GM19240 (cell line): Measurements from ENCODE around the gene SNRNP70.
A peak's percentile ranks its signal among the peaks of the same experiment; 100 is the strongest.

Experiments used
- DNase-seq: peaks from one replicate; pipeline ENCODE4 v3.0.0; 2011; ENCODE audit warnings: low spot score; ENCODE audit not compliant: insufficient read length

The SNRNP70 gene

DNA sequence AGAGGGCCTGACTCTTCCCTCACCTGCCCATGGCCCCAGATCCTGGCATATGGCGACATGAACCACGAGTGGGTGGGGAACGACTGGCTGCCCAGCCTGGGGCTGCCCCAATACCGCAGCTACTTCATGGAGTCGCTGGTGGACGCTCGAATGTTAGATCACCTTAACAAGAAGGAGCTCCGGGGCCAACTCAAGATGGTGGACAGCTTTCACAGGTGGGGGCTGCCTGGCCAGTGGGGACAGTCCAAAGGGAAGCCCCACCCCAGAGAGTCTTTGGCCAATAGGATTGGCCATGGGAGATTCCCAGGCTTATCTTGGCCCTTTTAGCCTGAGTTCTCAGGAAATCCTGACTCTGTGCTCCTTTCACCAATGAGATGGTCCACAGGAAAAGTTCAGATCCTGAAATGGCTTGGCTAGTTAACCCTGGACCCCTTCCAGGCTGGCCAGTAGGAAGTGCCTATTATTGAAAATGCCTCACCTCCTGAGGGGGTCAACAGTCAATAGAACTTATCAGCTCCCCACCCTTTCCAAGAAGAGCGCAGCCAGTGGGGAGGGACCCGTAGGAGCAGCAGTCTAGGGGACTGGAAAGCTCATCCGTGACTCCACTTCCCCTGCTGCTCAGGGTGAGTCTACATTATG lies 62.9 kb downstream of the SNRNP70 start:
- DNase-seq = no peak

DNA sequence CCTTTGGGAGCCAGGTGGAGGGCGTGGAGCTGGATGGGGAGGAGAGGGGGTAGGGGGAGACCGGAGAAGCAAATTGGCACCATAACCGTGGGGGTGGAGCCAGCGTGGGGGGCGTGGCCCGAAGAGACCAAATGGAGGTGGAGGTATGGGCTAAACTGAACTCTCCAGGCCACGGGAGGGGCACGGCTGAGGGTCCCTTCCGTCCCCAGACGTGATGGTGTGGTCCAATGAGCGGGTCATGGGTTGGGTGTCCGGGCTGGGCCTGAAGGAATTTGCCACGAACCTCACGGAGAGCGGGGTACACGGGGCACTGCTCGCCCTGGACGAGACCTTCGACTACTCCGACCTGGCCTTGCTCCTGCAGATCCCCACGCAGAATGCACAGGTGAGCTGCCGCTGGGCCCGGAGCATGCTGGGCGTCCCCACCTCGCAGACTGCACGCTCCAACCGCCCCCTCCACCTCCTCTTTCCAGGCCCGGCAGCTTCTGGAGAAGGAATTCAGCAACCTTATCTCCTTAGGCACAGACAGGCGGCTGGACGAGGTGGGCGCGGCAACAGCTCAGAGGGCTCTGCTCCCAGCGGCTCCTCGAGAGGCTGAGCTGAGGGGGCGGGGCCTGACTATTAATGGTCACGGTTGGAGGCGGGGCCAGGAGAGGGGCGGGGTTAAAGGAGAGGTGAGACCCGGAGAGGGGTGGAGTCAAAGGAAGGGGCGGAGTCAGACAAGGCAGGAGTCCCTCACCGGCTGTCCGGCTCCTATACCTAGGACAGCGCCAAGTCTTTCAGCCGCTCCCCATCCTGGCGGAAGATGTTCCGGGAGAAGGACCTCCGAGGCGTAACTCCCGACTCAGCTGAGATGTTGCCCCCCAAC lies 63.8 kb downstream of the SNRNP70 start:
- peak; percentile 51 for DNase-seq

DNA sequence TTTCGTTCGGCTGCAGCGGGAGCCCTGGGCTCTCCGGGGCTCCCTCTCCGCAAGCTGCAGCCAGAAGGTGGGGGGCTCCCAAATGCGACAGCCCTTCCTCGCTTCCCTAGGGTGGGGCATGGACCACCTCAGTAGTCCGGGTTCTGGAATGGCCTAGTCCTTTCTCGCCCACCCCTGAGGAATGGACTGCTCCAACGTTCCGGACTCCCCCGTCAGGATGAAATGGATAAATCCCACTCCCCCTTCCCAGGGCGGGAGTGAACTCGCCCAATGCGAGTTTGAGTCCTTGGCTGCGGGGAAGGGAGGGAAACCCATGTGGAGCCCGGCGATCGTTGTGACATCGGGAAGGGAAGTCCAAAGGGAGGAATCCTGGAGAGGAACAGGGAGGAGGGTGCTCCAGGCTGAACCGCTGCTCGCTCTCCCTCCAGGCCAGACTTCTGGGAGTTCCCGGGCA lies 64.4 kb downstream of the SNRNP70 start:
- no peak for DNase-seq

DNA sequence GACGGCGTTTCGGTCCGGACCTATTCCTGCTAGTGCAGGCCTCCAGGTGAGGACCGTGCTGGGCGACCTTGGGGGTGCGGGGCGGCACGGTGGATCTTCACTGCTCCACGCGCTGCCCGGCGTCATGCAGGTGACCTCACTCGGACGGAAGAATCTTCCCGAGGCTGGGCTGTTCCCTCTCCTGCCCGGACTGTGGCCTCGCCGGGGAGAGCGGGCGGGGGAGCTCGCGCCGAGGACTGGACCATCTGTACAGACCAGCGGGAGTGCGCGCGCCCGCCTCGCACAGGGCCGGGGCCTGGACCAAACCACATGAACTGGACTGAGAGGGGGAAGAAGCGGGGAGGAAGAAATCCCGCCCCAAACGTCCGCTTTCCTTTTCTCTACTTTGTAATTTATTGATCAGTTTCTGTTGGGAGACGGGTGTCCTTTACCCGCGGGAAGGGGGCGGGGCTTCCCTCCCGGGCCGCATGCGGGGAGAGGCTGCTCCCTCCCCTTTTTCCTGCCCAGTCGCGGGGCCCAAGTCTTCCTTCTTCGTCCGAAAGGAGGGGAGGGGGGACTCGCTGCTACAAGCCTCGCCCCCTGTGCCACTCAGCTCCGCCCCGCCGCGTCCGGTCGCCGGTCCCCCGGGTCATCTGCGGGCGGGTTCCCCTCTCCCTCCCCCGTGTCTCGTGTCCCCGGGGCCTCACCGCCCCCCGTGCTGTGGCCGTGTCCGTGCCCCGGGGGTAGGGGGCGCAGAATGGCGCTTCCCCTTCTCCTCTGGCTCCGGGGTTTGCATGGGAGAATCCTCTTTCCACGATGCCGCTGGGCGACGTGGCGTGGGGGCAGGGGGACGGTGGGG lies 65.1 kb downstream of the SNRNP70 start:
- DNase-seq = peak; percentile 51

DNA sequence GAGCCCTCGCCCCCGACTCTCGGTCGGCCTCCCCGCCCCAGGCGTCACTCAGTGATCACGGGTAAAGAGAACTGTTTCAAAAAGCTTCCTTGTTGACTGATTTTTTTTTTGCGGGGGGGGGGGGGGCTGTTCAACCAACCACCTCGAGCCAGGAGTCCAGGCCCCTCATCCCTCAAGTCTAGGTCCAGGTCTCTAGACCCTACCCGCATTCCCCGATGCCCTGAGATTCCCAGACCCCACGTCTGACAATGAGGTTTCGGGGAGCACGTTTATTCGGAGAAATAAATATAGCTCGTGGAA lies 65.6 kb downstream of the SNRNP70 start:
- no peak for DNase-seq

DNA sequence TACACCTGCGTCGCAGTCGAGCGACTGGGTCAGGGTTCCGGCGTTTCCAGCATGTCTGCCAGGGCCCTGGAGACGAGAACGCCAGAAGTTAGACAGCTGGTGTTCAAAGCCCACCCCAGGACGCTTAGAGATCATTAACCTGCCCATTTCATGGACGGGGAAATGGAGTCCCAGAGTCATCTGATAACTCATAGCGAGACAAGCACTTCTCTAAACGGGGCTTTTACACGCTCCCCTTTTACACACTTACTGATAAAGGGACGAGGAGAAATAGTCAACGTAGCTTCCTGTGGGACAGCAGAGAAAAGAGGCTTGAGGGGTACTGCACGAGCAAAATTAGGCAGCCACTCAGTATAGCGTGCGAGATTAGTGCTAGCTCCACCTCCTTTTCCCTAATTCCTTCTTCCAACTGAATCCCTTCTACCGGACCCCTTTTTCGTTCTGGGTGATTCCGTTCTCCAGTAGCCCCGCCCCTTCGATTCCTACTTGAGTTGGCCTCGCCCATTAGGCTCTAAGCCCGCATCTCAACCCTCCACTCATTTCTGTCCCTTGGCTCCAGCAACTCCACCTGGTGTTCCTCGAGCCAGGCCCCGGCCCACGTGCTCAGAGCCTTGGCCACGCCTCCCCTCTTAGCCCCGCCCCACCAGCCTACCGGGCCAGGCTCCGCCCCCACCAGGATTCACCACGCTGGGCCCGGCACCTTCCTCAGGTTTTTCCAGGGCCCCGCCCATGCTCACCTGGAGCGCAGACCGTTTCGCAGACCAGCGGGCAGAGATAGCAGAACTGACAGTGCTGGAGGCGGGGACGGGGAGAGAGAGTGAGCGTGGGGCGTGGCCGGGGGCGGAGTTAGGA lies 66.2 kb downstream of the SNRNP70 start:
- DNase-seq = no peak

DNA sequence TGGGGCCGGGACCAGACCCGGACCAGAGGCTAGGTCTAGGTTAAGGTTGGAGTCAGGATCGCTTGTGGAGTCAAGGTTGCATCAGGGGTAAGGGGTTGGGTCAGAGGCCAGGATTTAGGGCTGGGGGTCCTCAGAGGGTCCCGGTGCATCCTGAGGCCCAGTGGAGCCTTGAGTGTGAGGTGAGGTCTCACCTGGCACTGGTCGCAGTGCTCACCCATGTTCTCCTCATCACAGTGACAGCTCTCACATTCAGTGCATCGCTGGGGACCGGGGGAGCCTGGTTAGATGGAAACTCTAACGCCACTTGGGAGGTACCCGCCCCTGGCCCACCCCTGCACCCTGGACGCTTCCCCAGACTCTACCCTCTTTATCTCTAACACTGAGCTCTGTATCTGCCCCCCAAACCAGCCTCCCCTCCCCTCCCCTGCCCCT lies 66.9 kb downstream of the SNRNP70 start:
- no peak for DNase-seq

DNA sequence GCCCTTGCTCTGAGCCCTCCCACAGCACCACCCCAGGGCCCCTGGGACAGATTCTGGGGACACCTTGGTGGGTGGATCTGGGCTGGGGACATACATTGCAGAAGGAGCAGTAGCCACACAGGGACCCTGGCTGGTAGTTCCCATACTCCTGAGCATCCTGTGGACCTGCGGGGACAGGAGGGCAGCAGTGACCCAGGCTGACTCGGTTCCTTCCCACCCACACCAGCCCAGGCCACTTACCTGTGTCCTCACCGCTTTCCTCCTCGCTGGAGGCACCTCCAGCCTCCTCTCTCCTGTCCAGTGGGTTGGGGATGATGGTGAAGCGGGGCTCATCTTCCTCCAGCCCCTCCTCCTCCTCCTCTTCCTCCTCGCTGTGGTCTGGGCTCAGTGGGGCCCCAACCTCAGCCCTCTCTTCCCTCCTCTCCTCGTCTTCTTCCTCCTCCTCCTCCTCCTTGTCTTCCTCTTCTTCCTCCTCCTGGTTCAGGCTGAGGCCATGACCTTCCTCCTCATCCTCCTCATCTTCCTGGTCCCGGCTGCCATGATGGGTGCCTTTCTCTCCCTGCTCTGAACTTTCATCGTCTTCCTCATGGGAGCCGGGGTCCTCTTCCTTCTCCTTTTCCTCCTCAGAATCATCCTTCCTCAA lies 68.0 kb downstream of the SNRNP70 start:
- no peak for DNase-seq

DNA sequence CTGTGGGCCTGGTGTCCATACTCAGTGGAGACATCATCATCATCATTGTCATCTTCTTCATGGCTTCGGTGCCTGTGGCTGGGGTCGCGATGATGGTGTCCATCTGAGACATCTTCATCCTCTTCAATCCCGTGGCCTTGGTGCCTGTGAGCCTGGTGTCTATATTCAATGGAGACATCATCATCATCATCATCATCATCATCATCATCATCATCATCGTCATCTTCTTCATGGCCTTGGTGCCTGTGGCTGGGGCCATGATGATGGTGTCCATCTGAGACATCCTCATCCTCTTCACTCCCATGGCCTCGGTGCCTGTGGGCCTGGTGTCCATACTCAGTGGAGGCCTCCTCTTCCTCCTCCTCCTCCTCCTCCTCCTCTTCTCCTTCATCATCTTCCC lies 69.0 kb downstream of the SNRNP70 start:
- DNase-seq = no peak

DNA sequence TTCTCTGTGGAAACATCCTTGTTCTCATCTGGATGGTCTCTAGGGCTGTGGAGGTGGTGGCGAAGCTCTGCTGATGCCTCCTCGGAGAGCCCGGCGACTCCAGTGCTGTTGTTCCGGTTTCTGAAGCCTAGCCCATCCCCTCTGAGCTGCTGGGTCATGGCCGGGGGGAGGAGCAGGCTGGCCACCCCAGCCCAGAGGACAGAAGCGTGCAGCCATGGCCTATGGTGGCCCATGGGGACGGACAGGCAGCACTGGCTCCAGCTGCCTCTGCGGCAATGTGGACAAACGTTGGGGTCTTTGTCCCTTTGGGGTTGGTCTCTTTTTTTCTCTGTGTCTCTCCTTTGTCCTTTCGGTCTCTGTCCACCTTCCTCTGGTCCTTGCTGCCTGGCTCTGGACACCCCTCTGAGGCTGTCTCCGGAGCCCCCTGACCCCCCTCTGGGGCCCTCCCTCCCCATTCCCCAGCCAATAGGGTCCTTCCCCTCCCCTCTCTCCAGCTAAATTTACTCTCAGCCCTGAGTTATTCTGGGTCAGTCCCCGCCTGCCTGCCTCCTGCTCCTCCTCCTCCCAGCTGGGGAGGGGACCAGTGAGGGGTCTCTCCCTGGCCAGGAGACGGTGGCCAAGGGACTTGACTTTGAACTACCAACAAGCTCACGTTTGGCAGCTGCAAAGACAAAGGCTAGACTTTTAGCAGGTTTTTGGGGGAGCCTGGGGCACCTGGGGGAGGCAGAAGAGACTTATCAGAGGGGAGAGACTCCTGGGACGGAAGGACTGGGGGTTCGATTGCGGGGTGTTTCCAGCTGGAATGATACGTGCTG lies 70.0 kb downstream of the SNRNP70 start, which contains the start of gene HRC:
Gene HRC, minus strand, starts transcription at position 392 of the 815 bp plus-strand sequence. Its CDS starts 159 bp downstream, at position 233.
- no peak for DNase-seq

DNA sequence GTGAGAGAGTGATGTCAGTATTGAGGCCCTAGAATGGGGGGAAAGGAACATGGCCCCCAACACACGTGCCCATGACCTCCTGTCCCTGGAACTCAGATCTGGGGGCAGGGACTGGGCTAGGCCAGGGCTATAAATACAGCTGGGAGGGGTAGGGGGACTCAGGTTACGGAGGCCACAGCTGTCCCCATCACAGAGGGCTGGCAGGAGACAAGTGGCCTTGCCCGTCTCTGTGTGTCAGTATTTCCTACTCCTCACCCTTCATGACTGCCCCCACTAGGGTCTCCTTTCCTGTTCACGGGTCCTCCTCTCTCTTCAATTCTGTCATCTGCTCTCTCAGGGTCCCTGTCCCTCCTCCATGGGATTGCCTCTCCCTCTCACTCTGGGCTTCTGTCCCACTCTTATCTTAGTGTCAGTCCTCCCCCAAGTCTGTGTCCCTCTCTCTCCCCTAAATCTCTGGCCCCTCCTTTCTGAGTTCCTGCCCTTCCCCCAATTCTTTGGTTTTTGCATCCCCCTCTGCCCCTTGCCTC lies 70.6 kb downstream of the SNRNP70 start:
- no peak for DNase-seq

DNA sequence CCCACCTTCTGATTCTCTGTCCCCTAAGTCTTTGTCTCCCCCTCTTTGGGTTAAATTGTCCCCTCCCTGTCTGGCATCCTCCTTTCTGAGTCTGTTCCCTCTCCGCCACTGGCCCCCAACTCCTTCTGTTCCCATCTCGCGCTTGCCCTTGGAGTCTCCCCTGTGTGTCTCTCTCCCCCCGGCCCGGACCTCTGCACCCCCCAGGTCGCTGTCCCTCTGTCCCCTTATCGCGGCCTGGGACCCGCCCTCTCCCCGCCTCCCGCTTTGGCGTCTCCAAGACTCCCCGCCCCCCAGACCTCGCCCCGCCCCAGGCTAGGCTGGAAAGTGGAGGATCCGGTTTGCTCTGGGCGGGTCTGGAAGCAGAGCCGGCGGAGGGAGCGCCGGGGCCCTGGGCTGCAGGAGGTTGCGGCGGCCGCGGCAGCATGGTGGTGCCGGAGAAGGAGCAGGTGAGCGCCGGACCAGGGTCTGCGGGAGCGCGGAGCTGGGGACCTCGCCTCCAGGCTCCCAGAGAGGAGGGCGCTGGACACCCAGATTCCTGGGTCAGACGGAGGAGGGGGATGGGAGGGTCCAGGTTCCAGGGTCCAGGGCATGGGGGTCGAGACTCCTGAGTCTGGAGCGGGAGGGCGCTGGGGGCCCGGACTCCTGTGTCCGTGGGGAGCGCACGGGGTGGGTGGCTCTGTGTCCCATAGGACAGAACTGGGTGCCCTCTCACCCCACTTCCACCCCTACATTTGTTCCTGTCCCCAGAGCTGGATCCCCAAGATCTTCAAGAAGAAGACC lies 72.4 kb downstream of the SNRNP70 start, which contains the start of gene TRPM4:
Gene TRPM4, plus strand, starts transcription at position 348 of the 780 bp plus-strand sequence. Its CDS starts 75 bp downstream, at position 423.
- no peak for DNase-seq
